Activated CD4-positive, alpha-beta T cell treated with anti-CD3 and anti-CD28 coated beads, Interleukin-2, amount 50 U/mL, for 24 hours (primary cell): Measurements from ENCODE around the gene HGS.

ENCODE experiments used
- DNase-seq, 2 donors: peaks; one replicate each; pipeline ENCODE4 v3.0.0-alpha.2; 2020; ENCODE audit warnings: low read depth in 1 of 2, low spot score in 1 of 2

HGS gene

GRCh38 chr17:81683208-81683583 lies 615 bp upstream of the HGS start:
- DNase-seq, result no peak

- DNase-seq, result no peak
Observed at GRCh38 chr17:81684442-81684911, 666 bp downstream of the HGS start.

- DNase-seq, result peak; percentile 28 to 32
Observed at GRCh38 chr17:81685108-81685507, 1.3 kb downstream of the HGS start.

- no peak for DNase-seq
Observed at GRCh38 chr17:81686614-81687013, 2.8 kb downstream of the HGS start.

- DNase-seq, result no peak
Observed at GRCh38 chr17:81687770-81688541, 4.1 kb downstream of the HGS start.

GRCh38 chr17:81688616-81689015 lies 4.8 kb downstream of the HGS start:
- no peak for DNase-seq

- no peak for DNase-seq
Observed at GRCh38 chr17:81690066-81690465, 6.3 kb downstream of the HGS start.

GRCh38 chr17:81690549-81690948 lies 6.7 kb downstream of the HGS start:
- DNase-seq, result no peak

GRCh38 chr17:81691196-81691595 lies 7.4 kb downstream of the HGS start:
- DNase-seq, result no peak

GRCh38 chr17:81691608-81692007 lies 7.8 kb downstream of the HGS start:
- no peak for DNase-seq

GRCh38 chr17:81693509-81694210 lies 9.8 kb downstream of the HGS start:
- no peak for DNase-seq

- no peak for DNase-seq
Observed at GRCh38 chr17:81694810-81695209, 11.0 kb downstream of the HGS start.

- no peak for DNase-seq
Observed at GRCh38 chr17:81695211-81695610, 11.4 kb downstream of the HGS start.

- DNase-seq, result no peak
Observed at GRCh38 chr17:81695801-81696200, 12.0 kb downstream of the HGS start.

GRCh38 chr17:81696218-81696941 lies 12.6 kb downstream of the HGS start:
- DNase-seq, result no peak

GRCh38 chr17:81697261-81698044 lies 13.6 kb downstream of the HGS start:
- no peak for DNase-seq

- DNase-seq, result no peak
Observed at GRCh38 chr17:81700353-81701287, 16.8 kb downstream of the HGS start.

- no peak for DNase-seq
Observed at GRCh38 chr17:81701288-81702071, 17.7 kb downstream of the HGS start.
